Hematopoietic multipotent progenitor cell treated with erythropoietin and hydrocortisone succinate and interleukin-3 and kit ligand, for 4 days (in vitro differentiated cells): ENCODE measurements around the gene DNM3.
A peak's percentile ranks its signal among the peaks of the same experiment; 100 is the strongest.

Source experiments
- DNase-seq: peaks from one replicate; pipeline ENCODE4 v3.0.0-alpha.2; 2015

Gene DNM3

GRCh38 chr1:172119184-172119583 is 277.9 kb downstream of the DNM3 start:
- DNase-seq, result no peak

GRCh38 chr1:172120381-172120780 is 279.1 kb downstream of the DNM3 start:
- DNase-seq, result no peak

DNA sequence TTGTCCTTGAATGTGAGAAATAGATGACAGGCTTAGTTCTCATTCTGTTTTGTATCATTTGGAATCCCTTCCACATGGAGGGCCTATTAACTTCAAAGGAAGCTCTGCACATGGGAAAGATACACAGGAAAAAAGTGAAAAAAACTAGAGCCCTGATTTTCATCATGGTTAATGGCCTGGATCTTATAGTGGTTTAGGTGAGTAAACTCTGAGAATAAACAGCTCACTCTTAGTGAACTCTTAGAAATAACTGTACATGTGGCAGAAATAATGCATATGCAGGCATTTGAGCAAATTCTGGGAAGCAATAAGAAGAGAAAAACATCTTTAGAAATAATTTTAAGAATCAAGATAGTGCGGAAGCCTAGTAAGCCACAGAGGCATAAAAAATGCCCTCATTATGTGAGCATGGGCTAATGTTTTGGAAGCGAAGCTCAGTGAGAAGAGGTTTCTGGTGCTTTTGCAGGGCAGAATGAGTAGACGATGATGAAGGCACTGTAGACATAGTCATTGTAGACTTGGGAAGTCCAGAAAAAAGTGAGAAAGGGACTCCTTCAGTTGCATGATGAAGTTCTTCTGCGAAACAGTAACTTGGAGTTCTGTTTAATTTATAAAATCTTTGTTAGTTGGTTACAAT is 279.9 kb downstream of the DNM3 start:
- no peak for DNase-seq

DNA sequence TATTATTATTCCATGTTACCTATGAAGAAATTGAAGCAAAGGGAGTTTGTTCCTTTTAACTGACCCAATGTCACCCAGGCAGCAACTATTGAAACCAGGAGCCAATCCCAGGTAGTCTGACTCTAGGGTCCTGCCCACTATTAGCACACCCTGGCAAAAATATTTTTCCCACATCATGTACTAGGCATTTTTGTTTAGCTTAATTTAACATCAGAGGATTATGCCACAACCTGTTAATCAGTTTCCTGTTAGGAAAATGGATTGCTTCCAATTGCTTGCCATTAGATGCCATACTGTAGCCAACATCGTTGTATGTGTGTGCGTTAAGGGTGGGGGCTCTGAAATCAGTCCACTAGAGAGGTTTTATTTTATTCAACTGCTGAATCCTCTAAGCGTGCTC is 281.1 kb downstream of the DNM3 start:
- no peak for DNase-seq

- DNase-seq, result no peak
These were observed 284.0 kb downstream of the DNM3 start for GRCh38 chr1:172125250-172125649.

GRCh38 chr1:172125812-172126430 is 284.6 kb downstream of the DNM3 start:
- DNase-seq, result no peak

- DNase-seq, result no peak
These were observed 291.5 kb downstream of the DNM3 start for GRCh38 chr1:172132836-172133235.

DNA sequence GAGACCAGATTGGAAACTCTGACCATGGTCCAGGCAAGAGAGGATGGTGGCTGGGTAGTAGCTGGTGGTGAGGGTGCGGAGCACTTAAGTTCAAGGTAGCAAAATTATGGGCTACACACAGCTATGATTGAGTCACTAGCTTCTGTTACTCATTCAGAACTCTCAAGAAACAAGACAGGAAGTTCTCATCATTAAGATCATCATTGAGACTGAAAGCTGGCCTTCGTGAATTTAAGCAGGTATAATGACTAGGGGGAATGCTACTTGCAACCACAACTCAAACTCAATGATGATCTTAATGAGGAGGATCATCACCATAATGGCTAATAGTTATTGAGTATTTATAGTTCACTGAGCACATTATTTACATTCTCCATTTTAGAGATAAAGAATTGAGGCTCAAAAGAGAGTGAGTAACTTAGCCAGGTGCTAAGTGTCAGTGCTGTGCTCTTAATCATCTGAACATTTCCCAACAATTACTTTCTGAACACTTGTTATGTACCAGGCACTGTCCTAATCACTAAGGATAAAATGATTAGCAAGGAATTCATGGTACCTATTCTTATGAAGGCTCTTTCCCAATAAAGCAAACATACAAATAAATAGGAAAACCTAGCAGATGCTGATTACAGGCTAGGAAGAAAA is 292.9 kb downstream of the DNM3 start:
- DNase-seq, result no peak

GRCh38 chr1:172135076-172135672 is 293.9 kb downstream of the DNM3 start:
- peak; percentile 44 for DNase-seq

GRCh38 chr1:172135978-172136610 is 294.8 kb downstream of the DNM3 start:
- DNase-seq, result no peak

GRCh38 chr1:172136925-172137324 is 295.6 kb downstream of the DNM3 start:
- DNase-seq, result no peak

DNA sequence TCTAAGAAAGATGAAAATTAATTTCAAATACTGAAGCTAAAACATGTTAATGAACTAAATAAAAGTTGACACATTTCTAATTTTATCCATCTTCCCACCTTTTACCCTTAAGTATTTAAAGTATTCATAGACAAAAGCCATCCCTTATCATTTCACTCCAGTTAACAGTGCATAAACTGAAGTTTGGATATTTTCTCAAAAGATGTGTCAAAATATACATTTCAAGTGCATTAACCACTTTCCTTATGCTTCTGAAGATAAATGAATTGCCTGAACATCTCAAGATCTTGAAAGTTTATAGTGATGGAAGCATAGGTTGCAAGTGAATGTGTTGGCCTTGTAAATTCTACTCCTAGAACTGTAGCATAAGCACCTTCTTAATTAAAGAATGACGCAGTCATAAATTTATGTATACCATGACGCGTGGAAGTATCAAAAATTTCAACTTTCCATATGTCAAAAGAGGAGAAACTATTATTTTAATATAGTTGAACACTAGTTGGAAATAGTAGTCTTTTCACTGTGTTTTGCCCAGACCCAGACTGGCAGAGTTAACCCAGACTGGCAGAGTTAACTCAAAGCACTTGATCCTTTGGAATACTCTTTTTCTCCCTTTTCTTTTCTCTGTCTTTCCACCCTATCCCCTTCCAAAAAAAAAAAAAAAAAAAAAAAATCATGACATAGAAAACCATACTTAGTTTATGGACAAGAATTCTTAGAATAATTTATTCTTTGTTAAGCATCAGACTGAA is 296.6 kb downstream of the DNM3 start:
- DNase-seq, result no peak

DNA sequence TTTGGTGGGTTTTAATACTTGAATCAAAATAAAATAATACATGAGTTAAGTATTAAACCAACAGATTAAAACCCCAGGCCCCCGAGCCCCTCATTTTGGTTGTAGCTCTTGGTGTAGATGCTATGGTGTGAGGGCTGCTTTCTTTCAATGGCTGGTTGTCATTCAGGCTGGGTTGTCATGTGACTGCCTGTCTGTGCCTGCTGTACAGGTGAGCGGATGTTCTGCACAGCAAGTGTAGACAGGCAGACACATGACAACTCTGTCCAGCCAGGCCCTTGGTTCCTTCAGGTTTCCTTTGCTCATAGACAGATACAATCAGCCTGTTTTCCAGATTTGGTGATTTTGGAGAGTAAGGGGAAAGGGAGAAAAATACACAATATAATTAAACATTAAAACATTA is 297.3 kb downstream of the DNM3 start:
- no peak for DNase-seq

GRCh38 chr1:172139196-172139595 is 297.9 kb downstream of the DNM3 start:
- no peak for DNase-seq

DNA sequence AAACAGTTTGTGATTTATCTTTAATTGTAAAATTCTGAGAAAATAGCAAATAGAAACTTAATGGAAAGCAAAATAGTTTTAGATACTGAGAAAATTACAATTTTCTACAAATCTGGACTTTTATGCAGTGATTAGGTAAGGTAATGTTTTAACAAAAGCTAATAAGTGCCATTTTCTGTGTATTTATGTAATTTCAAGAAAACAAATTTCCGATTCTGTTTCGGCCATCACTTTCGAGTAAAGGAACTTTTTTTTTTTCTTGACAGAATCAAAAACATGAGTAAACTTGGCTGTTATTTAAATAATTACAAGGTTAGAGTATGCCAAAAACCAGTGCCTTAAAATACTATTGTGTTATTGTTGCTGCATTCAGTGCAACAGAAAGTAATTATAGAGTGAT is 298.8 kb downstream of the DNM3 start:
- no peak for DNase-seq

- DNase-seq, result no peak
These were observed 299.3 kb downstream of the DNM3 start for GRCh38 chr1:172140591-172140990.

GRCh38 chr1:172141341-172141881 is 300.1 kb downstream of the DNM3 start:
- DNase-seq, result no peak

DNA sequence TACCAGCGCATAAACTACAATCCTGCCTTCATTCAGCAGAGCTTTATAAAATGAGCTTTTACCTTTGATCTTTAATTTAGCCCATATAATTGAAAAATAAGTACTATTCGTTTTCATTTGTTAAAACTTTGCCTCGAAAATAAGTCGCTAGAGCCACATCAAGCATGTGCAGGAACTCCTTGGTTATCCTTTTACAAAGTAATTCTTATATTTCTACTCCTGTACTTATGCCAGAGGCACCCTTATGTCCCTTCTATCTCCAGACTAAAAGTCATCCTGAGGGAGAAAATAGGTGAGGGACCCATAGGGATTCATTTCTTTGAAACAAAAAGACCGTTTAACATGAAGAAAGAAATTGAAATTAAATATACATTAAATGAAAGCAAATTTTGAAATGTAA is 301.0 kb downstream of the DNM3 start:
- DNase-seq, result no peak

DNA sequence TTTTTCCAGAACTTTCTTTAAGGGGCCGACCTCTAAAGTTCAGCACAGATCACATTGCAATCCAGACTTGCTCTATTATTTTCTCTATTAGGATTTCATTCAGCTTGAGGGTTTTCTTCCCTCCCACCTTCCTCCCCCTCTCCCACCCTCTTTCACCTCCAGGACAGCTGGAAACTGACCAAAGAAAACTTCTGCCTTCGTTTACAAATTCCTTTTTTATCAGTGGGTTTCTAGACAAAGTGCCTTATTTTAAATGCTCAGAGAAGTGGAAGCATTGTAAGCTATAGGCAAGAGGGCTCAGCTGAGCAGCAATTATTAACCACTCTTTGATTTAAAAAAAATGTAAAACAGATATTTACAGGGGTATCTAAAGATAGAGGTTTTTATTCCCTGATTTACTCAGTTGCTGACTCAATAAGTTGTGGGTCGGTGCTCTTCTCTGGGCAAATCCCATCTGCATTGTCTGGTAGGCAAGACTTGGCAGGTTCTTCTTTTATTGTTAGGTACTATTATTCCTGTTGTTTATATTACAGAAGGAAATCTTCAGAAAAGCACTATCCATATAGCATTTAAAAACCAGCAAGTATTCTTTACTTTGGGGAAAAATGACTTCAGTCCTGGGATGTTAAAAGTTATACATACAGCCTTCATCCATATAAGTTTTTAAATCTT is 302.2 kb downstream of the DNM3 start:
- DNase-seq, result no peak

DNA sequence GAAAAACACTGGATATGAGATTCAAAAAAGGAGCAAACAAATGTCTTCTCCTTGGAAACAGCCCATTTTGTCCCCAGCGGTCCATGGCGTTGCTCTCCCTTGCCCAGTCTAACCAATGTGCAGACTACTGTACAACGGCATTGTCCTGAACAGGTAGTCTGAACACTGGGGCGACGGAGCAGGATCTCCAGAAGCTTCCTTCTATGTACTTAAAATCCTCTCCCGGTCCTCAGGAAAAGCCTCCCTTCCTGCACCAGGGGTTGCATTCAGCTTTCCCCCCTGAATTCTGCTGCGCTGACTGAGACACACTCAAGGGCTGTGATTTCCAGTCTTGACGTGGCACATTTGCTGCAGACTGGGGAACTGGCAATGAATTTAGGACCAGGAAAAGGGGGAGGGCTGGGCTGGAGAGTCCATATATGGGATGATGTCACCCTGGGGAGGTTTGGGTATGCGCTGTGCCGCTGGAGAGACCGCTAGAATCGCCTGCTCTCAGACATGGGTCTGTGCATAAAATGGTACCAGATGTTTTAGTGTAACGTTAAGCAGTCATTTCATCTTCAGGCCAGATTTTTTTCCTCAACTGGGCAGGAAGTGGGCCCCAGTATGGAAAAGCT is 303.3 kb downstream of the DNM3 start:
- DNase-seq, result no peak

DNA sequence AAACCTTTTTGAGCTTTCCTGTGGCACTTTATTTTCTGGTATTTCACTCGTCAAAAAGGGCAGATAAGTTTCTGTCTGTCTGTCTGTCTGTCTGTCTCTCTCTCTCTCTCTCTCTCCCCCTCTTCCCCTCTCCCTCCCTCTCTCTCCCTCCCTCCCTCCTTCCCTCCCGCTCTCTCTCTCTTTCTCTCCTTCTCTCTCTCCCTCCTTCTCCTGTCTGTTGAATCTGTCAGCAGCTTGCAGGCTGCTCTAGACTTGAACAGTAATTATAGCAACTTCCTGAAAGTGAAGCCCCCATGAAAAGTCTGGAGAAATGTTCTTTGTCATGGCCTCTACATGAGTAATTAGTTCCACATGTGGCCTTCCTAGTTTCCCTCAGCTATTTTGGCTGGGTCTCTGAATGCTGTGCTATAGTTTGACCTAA is 303.9 kb downstream of the DNM3 start:
- peak; percentile 16 for DNase-seq

GRCh38 chr1:172145656-172146055 is 304.4 kb downstream of the DNM3 start:
- DNase-seq, result no peak
